Dermis blood vessel endothelial cell (primary cell): ENCODE measurements around the gene PBX3. TPM values are rescaled to one million over a fixed set of nuclear protein-coding genes. Genes with fewer than 3 reads are reported as not detected.

ENCODE experiments used
- DNase-seq: peaks from one replicate; pipeline ENCODE4 v3.0.0; 2010
- total RNA-seq: library from RNA; depleted of rRNA; stranded (reverse); fragments of >200 nt; gene quantifications from 2 replicates; pipeline ENCODE4 v1.2.3, GENCODE V29; 2014

PBX3 gene
- total RNA-seq, 1 donor from 2014 or later, result 10.2 TPM

DNA sequence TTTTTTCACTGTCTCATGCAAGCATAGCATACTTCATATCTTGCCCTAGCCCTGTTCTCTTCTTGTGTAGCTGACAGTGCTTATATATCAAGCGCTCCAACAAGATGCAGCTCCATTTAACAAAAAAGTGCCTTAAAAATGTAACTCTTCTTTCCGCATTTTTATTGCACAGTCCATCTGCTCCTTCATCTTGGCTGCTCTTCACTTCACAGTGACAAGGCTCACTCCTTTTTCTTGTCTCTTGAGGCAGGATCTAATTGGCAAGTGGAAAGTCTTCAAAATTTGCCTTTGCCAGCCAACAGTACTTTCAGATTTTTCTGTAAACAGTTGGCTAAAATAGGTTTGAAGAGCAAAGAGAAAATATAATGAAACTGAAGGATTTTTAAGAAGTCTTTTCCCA is 161.8 kb downstream of the PBX3 start:
- no peak for DNase-seq

- no peak for DNase-seq
Measured at GRCh38 chr9:125909459-125909858, 162.3 kb downstream of the PBX3 start.

DNA sequence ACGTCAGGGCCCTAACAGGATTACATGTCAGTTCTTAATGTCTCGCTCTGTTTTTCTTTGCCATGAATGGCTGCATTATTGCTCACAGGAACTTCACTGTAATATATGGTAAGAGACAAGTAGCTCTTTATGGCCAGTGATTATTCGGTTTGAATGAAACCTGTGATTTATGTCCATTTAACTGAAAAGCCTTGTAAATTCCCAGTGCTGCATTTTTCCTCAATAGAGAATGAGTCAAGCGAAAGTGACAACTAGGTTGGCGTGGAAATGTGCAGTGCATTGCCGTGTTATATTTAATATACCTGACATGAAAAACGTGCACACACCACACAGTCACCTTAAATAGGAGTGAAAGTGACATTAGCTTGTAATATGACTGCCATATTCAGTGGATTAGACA is 163.1 kb downstream of the PBX3 start:
- DNase-seq, result no peak

- DNase-seq, result no peak
Measured at GRCh38 chr9:125911861-125912644, 164.9 kb downstream of the PBX3 start.

DNA sequence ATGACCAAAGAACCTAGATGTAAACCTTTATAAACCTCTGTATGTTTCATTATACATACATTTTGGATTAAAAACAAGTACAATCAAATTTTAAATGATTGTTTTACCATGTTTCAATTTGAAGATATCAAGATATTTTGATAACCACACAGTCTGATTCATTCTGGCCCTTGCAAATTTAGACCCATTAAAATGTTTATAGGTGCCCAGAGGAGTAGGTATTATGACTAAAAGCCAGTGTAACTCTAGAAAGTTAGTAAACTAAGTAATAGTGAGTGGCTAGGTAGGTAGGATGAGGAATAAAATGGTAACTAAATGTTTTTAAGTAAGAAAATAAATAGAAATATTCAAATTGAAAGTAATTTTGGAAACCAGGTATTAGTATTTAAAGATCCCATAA is 165.5 kb downstream of the PBX3 start:
- DNase-seq, result no peak

GRCh38 chr9:125913551-125913950 is 166.4 kb downstream of the PBX3 start:
- DNase-seq, result no peak

GRCh38 chr9:125914411-125914810 is 167.2 kb downstream of the PBX3 start:
- no peak for DNase-seq

- DNase-seq, result no peak
Measured at GRCh38 chr9:125915606-125916005, 168.4 kb downstream of the PBX3 start.

DNA sequence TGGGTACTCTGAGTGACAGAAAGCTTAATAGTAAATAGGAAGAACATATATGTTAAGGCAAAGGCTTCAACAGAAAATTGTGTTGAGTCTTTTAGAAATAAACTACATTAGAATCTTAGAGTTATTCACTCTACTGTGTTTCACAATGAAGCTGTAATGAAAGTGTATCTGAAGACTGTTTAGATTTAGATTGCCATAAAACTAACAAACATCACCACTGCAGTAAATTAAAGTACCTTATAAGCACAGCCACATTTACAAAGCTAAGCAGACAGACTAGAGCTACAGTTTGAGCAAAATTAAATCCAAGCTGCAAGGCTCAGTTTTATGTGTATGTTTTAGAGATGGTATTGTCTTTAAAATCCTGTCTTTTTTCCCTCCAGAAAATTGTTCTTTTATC is 172.4 kb downstream of the PBX3 start:
- DNase-seq, result no peak

- no peak for DNase-seq
Measured at GRCh38 chr9:125920402-125920801, 173.2 kb downstream of the PBX3 start.

DNA sequence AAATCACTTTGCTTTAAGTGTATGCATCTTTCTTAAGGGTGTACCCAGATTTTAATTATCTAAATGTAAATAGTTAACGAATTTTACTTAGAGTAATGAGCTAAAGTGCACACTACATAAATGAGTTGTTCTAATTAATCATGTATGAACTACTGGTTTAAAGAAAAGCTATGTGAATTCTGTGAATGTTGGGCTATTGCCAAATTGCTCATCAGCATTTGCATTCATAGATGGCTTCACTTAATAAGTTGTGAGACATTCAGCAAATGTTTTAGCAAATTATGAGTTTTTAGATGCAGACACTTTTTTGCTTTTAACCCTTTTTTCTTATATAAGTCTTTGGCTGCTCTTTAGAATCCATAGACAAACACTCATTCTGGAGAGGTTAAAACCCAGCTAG is 175.7 kb downstream of the PBX3 start:
- no peak for DNase-seq

- DNase-seq, result no peak
Measured at GRCh38 chr9:125924351-125924750, 177.2 kb downstream of the PBX3 start.

DNA sequence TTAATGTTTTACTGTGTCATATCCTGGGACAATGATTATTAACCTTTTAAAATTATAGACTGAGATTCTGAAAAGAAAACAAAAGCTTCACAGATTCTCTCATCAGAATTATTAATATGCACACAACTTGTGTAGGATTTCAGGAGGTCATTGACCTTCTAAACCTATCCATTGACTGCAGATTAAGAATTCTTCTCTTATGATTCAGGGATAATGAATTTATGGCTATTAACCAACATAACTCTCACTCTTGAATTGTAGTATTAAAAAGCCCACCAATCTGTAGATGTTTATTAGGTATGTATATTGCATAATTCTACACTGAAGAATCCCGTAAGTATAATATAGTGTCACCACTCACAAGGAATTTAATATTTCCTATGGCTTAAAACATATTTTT is 179.8 kb downstream of the PBX3 start:
- DNase-seq, result no peak

DNA sequence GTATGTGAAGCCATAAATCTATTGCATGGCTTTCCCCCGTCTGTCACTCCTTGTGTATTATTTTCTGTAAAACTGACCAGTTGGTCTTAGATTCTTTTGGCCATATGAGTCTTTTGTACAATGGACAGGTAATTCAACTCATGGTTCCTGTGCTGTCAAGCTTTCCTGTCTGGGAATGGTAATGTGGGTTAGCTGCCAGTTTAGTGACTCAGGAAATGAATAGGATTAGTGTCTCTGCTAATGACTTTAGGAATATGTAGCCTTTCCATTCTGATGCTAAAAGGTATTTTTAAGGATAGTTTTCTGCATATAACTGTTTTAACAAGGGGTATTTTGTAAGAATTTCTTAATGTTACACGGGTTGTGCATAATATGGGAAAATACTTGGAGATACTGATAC is 182.7 kb downstream of the PBX3 start:
- DNase-seq, result peak; percentile 24

GRCh38 chr9:125931211-125931610 is 184.0 kb downstream of the PBX3 start:
- DNase-seq, result no peak

- DNase-seq, result peak; percentile 95
Measured at GRCh38 chr9:125932012-125932411, 184.8 kb downstream of the PBX3 start.

- DNase-seq, result no peak
Measured at GRCh38 chr9:125932746-125933455, 185.7 kb downstream of the PBX3 start.

DNA sequence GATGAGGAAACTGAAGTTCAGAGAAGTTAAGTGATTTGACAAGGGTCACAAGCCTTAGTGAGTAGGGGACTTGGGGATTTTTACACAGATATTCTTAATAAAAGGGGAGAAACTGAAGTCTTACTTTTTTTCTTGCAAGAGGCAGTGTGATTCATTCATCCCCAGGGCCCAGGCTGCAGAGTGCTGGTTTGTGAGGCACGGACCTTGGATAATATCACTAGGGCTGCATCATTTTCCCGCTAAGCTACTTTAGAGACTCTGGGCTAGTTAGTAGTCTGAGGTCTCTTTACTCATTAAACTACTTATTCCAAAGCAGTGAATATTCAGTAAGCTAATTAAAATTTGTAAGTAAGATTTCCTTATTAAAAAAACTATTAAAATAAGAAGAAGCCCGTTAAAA is 195.0 kb downstream of the PBX3 start:
- DNase-seq, result no peak

GRCh38 chr9:125943831-125944230 is 196.7 kb downstream of the PBX3 start:
- DNase-seq, result no peak

DNA sequence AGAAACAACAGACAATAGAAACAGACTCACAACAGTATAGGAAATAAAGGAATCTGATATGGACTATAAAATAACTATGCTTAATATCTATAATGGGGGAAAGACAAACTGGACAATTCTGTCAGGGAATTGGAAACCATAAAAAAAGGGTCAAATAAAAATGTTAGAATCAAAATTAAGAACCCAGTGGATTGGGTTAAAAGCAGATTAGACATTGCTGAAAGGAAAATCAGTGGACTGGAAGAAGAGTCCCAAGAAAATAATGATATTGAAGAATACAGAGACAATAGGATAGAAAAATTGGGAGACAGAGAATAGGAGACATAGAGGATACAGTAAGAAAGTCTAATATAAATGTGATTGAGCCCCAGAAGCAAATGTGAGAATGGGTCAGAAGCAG is 199.2 kb downstream of the PBX3 start:
- DNase-seq, result no peak

- DNase-seq, result no peak
Measured at GRCh38 chr9:125948887-125949596, 201.9 kb downstream of the PBX3 start.

DNA sequence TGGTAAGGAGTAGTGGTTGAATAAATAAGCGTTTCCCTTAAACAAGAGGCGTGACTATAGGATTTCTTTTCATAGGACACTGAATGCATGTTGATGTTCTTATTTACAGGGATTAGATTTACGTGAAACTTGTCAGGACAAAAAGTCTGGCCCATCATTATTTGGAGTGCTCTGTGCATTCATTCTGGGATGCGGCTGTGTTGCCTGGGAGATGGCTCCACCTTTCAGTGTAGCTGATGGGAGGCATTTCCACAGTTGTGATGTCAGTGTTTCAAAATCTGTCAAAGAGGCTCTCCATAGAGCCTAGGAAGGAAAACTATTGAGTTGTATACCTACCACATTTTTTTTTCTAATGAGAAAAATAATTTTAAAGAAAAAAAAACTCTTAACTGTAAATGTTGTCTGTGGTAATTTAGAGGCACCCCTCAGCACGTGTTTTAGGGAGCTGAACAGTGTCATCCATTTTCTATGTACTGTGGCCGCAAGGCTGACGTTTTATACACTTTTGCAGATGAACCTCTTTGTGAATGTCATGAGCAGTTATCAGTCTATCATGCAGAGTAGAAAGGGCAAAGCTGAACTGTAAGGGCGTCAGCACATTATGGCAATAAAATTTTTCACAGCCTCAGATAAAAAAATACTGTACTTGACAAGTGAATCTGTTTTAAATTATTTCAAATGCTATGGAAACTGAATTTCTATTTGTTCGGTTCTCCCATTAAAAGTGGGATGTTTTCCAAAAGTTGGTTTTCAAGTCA is 202.7 kb downstream of the PBX3 start:
- DNase-seq, result no peak

DNA sequence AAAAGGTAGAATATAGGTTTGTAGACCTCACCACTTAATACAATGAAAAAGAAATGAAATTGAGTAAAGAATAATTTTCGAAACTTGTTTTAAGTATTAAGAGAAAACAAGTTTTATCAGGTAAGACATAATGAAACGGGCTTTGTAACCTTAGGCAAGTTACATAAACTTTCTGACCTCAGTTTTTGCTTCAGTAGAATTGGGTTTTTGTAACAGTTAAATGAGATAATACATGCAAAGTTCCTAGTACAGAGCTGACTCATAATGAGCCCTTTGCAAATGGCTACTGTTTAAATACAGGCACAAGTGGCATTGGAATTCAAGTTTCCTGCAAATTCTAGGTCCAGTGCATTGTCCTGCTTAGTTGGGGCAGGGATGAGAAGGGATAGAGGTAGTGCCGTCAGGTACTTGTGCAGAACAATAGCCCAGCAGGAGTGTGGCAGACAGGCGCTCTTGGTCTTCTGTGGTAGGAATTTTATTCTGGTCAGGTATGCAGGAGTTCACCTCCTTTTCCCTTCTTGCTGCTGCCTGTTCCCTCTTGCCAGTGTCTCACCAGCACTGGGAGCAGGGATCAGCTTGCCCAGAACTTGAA is 203.8 kb downstream of the PBX3 start:
- no peak for DNase-seq
